GM19438 (cell line): ENCODE data around the gene NKAIN4.
"Not testable (repeated sequence)": the region's sequence is repeated elsewhere in the genome, so short reads cannot be mapped to it uniquely, and the experiment has no call there.

Source experiments
- ATAC-seq: cut with Tn5 transposase; IDR thresholded peaks from one replicate; pipeline ENCODE4 v1.9.1; 2021; ENCODE audit warnings: low read depth; ENCODE audit not compliant: unreplicated experiment

The NKAIN4 gene

DNA sequence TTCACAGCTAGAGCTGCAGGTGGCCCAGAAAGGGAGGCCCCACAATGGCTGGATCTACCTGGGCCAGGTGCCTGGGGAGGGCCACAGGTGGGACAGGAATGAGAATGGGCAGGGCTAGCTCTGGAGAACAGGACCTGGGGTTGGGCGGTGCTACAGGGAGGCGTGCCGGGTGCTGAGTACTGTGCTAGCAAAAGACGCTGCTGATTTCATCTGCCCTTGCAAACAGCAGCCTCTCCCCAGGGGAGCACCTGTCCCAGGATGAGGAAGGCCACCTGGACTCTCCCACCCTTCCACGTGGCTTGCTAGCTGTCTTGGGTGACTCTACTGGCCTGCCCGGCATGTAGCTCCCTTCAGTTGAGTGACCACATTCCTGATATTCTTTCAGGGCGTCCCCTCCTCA is 31.7 kb downstream of the NKAIN4 start:
- no peak for ATAC-seq

DNA sequence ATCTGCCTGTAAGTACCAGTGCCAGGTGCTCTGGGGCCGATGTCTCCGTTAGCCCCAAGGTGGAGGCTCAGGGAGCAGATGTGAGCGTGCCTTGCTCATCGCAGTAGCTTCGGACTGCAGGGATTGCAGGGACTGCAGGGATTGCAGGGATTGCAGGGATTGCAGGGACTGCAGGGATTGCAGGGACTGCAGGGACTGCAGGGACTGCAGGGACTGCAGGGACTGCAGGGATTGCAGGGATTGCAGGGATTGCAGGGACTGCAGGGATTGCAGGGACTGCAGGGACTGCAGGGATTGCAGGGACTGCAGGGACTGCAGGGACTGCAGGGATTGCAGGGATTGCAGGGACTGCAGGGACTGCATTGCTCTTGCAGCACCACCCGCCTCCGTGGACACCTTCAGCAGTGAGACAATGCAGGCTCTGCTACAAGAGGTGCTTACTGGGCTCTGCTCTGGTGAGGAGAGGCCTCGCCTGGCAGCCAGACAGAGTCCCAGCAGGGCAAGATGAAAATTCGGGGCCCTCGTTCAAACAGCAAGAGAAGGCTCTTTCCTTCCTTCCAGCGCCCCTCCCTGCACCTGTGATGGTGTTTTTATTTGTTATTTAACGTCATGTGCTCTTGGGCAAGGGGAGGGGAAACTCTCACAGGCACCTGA is 32.7 kb downstream of the NKAIN4 start:
- not testable (repeated sequence) for ATAC-seq

DNA sequence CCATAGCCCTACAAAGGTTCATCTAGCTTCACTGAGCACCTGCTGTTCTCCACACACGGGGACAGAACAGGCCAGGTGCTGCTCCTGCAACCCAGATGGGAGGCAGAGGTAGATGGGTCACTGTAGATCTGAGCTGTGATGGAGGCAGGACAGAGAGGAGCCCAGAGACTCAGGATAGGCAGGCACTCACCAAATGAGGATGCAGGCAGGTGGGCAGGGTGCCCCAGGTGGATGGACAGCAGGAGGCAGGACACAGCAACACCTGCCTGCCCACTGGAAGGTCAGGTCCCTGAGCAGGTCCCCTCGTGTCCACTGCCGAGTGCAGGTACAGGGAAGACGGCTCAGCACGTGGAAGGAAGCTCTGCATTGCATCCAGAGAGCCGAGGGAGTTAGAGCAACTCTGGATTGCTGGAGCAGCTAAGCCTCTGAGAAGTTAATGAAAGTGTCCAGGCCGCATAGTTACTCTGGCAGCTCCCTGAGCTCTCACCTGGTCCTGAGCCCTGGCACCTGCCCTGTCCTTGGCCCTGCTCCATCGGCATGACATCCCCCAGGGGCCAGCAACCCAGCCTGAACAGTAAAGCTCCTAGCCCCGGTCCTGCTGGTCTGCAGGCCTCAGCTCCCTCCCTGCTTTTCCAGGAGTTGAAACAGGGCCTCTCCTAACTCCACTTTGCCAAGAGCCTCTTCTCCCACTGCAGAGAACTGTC is 33.4 kb downstream of the NKAIN4 start:
- ATAC-seq = no peak

DNA sequence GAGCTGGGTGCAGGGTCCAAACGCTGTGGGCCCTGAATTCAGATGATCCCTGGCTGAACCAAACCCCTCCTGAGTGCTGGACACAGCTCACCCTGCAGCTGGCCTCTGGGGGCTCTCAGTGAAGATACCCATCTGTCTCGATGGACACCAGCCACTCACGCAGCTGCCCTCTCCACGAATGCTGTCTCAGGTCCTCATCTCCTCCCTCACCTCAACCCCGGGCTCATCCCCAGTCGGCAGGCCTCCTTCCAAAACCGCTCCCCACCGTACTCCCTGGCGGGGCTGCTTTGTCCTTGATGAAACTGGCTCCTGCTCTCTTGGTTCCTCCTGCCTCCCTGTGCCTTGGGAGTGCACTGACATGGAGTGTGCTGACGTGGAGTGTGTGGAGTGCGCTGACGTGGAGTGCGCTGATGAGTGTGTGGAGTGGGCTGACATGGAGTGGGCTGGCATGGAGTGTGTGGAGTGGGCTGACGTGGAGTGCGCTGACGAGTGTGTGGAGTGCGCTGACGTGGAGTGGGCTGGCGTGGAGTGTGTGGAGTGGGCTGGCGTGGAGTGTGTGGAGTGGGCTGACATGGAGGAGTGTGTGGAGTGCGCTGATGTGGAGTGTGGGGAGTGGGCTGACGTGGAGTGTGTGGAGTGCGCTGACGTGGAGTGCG is 34.3 kb downstream of the NKAIN4 start:
- ATAC-seq = no peak

DNA sequence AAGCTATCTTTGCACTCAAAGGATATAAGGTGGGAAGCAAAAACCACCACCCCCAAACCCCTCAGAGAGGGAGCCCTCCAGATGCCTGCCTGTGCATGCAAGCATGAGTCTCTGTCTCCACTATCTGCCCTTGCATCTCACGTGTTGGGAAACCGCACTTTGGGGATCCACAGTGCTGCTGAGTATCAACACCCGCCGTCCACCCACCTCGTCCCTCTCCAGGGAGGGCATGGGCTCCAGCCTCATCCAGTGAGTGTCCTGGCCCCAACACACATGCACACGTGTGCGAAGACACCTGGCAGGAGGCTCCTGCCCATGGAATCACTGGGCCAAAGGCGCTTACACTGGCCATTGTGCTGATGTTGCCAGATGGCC is 34.8 kb downstream of the NKAIN4 start:
- no peak for ATAC-seq

DNA sequence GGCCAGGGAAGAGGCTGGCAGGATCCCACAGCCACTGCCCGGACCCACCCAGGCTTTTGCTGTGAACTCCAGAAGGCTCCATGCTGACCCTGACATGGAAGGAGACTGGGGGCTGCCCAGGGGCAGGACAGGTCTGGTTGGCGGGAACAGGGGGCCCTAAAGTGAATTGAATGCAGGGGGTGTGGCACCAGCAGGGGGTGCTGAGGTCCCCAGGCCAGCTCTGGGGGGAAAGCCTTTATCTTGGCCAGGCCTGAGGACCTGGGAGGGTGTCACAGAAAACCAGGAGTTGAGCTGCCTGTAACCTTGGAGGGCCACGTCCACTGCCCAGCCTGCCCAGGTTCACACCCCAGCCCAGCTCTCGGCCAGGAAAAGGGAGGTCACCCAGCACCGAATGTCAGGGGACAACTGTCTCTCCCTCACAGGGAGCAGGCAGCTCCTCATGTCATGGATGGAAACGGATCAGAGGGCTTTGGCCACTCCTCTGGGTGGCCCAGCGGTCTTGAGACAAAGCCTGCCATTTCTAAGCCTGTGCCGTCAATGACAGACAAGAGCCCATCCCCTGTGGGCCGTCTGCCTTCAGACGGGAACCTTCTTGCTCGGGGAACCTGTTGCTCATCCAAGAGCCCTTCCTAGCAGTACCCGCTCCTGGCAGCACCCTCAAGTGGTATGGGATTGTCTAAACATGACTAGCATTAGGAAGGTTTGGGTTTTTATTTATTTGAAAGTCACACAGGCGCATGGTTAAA is 35.4 kb downstream of the NKAIN4 start:
- no peak for ATAC-seq

DNA sequence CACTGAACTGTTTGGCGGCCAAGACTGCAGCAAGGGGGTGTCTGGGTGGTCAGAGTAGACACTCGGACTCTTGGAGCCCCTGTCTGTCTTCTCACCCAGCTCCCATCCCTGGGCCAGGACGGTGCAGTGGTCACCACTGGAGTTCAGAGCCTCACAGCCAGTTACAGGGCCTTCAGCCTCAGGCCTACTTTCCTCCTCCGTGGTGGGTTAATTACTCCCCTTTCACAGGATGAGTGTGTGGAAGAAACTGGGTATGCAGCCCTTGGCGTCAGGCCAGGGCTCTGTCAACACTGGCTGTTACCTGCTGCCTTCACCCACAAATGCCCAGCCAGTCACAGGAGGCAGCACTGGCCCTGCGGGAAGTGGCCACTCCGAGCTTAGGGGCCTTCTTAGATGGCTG is 36.6 kb downstream of the NKAIN4 start:
- ATAC-seq = no peak

DNA sequence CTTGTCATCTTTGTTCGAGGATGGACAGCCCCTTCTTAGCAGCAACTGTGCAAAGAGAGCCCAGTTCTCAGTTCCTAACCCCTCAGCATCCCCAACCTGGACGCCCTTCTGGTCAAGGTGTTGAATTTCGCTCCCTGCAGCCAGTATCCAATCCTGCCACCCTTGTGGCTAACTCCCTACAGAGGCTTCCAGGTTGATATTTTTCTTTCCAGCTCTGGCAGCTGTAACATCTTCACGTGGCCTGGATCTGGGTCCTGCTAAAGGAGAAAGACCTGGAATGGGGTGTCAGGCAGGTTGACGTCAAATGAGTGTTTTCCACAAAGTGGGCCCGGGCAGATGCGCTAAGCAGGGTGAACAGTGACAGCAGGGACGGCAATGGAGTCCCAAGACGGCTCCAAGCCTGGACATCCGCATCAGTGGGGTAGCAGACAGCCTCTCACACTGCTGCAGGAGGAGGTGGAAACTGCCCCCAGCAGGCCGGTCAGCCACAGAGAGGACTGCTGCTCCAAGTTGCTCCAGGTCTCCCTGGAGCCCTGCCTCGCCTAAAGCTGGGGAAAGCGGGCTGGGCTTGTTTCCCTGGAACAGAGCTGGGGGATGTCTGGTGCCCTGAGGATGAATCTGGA is 37.3 kb downstream of the NKAIN4 start:
- no peak for ATAC-seq

DNA sequence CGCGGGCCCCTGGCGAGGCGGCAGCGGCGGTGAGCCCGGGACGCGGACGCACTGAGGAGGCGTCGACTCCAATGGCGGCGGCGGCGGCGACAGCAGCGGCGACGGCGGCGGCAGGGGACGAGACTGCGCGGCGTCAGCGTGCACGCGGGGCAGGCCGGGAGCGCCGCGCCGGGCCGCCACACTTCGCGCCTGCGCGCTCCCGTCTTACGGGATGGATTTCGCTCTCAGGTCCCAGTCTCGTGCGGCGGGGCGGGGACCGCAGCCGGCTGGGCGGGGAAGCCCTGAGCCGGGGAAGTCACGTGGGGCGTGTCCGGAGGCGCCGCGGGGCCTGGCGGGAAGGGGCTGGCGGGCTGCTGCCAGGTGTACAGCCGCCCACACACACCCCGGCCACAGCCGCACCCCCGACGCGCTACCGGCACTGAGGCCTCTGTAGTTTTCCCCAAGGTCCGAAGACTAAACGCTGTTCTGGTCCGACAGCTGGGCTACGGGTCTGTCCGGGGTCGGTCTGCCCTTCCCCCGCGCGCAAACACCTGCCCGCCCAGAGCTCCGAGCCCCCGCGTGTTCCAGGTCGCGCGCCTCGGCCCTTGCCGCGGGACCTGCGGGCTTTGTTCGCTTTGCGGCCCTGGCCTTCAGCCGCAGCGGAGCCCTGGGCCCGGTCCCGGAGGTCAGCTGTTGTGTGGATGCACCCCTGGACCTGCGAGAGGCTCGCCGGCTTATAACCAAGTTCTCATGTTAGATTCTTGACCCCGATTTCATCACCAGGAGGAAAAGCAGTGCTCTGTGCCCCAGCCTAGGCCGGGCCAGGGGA is 38.0 kb downstream of the NKAIN4 start, which contains the start of gene YTHDF1:
Gene YTHDF1 (minus strand): TSS at position 91 of the 808 bp plus-strand sequence. CDS start 239 bp downstream, outside the sequence.
- ATAC-seq = peak; percentile 85

DNA sequence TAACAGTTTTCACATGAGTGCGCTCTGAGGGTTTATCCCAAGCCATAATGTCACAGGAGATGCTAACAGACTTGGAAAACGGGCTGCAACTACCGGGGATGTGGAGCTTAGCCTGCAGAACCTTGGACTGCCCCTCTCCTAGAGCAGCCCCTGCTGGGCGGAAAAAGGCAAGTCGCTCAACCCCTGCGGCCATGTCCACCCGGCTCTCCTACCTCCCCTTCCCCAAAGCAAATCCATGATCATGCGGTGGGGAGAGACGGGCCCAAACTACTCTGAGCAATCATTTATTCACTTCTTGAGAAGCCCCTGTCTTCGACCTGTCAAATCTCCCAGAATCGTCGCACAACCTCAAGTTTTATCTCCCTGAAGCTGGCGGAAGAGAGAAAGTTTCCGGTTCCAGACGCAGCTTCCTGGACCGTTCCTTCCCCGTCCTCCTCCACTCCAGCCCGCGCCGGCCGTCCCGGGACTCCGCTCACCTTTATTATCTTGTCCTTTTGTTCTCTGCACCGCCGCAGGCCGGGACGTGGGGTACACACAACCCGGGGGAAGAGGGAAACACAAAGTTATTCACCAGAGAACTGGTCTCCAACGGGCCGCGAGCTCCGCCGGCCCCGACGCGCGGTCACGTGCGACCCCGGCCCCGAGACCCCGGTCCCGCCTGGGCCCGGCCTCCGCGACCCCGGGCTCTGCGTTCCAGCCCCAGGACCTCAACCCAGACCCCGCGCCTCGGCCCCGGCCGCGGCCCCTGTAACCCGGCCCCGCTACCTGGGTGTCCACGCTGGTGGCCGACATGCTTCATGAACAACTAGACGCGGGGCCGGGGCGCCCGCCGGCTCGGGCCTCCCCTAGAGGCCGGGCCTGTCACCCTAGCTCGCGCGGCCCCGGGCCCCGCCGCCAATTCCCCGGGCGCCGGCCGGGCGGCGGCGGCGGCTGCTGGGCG is 38.9 kb downstream of the NKAIN4 start:
- peak; percentile 11 for ATAC-seq

DNA sequence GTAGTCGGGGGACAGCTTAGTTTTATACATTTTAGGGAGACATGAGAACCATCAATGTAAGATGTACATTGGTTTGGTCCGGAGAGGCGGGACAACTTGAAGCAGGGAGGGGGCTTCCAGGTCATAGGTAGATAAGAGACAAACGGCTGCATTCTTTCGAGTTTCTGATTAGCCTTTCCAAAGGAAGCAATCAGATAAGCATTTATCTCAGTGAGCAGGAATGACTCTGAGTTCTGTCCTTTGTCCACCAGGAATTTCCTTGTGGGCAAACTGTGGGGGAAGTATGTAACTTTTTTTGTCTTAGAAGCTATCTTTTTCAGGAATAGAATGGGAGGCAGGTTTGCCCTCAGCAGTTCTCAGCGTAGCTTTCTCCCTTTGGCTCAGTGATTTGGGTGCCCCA is 39.7 kb downstream of the NKAIN4 start:
- ATAC-seq = no peak

DNA sequence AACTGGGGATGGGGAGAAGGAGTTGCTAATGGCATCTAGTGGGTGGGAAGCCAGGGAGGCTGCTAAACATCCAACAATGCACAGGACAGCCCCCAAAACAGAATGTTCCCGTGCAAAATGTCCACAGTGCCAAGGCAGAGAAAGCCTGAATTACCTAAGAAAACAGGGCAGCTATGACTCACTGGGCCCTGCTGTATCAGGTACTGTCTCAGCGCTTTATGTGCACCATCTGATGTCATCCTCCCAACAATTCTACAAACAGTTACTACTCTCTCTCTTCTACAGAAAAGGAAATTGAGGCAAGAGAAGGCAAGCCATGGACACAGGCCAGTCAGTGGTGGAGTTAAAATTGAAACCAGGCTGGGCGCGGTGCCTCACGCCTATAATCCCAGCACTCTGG is 41.5 kb downstream of the NKAIN4 start:
- no peak for ATAC-seq

DNA sequence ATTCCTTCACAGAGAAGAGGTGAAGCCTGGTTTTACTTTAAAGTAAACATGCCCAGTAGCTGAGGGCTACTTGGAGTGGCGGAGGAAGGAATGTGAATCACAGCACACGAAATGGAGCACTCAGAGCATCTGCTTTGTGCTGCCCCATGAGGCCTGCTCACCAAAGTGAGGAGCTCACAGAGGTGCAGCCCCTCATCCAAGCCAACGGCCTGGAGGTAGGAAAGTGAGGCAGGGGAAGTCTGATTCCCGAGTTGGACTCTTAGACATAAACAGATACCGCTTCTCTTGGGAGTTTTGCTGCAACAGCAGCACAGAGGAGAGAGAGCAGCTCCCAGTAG is 41.9 kb downstream of the NKAIN4 start:
- no peak for ATAC-seq

DNA sequence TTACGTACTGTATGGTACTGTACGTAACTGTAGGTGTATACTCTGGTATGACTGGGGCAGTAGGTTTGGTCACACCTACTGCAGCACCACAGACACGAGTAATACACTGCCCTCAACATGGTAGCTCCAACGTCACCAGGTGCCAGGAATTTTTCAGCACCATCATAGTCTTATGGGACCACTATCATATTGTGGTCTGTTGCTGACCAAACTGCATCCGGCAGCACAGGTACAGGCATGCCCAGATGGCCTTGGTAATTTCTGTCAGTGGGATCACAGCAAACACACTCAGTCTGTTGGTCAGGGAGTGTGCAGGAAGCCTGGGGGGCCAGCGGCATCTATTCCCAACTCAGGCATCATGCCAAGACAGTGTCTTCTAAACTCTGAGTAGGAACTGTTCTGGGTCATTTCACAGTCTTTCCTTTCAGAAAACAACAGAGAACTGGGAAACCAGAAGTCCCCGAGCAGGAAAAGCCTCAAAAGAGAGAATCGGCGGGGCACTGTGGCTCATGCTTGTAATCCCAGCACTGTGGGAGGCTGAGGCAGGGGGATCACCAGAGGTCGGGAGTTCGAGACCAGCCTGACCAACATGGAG is 44.2 kb downstream of the NKAIN4 start:
- ATAC-seq = no peak

DNA sequence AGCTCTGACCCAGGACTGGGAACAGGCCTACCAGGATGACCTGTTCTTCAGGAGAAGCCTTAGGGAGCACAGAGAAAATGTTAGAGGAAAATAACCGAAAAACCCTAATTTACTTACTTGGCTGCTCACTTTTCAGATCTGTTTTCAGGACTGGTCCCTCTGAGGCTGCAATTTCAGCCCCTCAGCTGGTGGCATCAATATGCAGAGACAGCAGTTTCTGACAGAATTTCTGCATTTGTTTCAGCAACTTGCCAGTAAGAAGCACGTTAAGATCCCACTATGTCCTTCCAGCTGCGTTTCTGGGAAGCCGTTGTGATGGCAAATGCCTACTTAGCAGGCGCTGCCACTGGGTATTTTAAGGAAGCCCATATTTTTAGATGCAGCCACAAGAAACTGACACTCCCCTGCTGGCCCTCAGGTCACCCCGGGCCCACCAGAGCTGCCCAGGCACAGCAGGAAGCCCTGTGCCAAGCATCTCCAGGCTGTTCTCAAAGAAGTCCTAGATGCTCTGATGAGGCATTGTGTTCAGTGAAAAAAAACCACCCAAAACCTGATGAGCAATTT is 45.8 kb downstream of the NKAIN4 start:
- ATAC-seq = no peak

DNA sequence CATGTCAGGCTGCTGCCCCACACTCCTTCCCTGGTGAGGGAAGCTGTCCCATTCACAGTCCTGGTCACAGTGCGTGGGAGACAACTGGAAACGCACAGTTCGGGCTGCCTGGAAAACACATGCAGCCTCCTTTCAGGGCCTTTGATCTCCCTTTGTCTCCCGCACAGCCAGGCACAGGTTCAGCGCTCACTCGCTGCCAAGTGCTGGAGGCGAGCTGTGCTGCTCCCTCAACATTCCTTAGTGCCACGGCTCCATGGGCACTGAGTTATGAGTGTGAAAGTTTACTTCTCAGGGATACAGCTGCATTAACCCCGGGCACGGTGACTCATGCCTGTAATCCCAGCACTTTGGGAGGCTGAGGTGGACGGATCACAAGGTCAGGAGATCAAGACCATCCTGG is 47.4 kb downstream of the NKAIN4 start:
- ATAC-seq = no peak

DNA sequence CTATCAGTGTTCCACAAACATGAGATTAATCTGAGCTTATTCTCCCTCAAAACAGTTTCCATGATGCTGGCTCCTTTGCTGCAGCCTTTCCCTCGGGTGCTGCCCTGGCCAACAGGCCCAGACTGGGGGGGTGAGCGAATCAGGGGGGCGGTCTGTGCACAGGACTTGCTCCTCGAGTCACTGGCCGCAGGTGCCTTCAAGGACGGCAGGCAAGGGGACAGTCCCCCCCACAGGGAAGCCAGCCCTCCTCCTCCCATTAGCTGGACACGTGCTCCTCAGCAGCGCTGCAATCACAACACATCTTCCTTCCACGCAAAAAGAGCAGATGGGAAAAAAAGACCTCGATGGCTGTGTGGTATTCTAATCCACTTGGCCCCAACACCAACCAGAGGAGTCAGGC is 48.4 kb downstream of the NKAIN4 start:
- no peak for ATAC-seq

DNA sequence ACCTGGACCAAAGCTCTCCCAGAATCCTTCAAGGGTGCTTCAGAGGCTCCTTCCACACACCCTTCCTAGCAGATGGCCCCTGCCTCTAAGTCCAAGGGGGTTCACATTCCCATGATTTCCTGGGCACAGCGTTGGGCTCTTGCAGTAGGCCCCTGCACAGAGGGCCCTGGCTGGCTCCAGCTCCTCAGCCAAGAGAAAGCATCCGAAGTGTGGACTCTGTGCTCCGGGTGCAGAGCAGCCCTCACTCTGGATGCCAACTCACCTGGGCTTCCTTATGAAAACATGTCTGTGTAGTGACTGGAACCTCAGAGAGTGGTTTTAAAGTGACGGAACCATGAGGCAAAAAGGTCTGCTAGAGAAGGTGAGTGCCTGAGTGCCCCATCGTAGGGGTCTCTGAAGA is 49.9 kb downstream of the NKAIN4 start:
- ATAC-seq = no peak
